HepG2 (cell line): ENCODE results near the gene EFCAB8. TPM values are rescaled to one million over a fixed set of nuclear protein-coding genes. Genes with fewer than 3 reads are reported as not detected.

Source experiments
- CBX5 ChIP-seq: sonication (generic); formaldehyde crosslinking; IDR thresholded peaks from 2 replicates; pipeline ENCODE4 v1.4.0; 2020; ENCODE audit warnings: missing genetic modification reagents, borderline replicate concordance
- DR1 ChIP-seq: sonication (generic); formaldehyde crosslinking; IDR thresholded peaks from 2 replicates; pipeline ENCODE4 v1.8.0; 2021; ENCODE audit warnings: mild to moderate bottlenecking, missing genetic modification reagents, inconsistent platforms
- EP300 ChIP-seq, 3 experiments: sonication (generic) in 1 of 3; formaldehyde crosslinking in 1 of 3; IDR thresholded peaks; 2 replicates each; pipeline versions ENCODE4 v1.5.1 to v1.6.1; 2011 to 2020; ENCODE audit warnings: low read depth in 2 of 3, low read length in 2 of 3, borderline replicate concordance in 1 of 3, improper control_type of control experiment in 1 of 3, mild to moderate bottlenecking in 1 of 3, missing genetic modification reagents in 1 of 3, moderate library complexity in 1 of 3
- ETV5 ChIP-seq: IDR thresholded peaks from 2 replicates; pipeline ENCODE4 v1.6.1; 2018; ENCODE audit warnings: missing biosample characterization, missing genetic modification reagents, inconsistent platforms, borderline replicate concordance
- GABPB1 ChIP-seq: IDR thresholded peaks from 2 replicates; pipeline ENCODE4 v1.6.1; 2016; ENCODE audit warnings: mild to moderate bottlenecking, missing genetic modification reagents, moderate library complexity, missing compliant biosample characterization
- KDM3A ChIP-seq: IDR thresholded peaks from 2 replicates; pipeline ENCODE4 v1.6.1; 2018; ENCODE audit warnings: low read depth, missing compliant biosample characterization
- MAZ ChIP-seq, 2 experiments: sonication (generic) in 1 of 2; formaldehyde crosslinking in 1 of 2; IDR thresholded peaks; 2 replicates each; pipeline versions ENCODE4 v1.5.0 to v1.6.1; 2012 to 2020; ENCODE audit warnings: low read depth in 2 of 2, mild to moderate bottlenecking in 2 of 2, borderline replicate concordance in 1 of 2, improper control_type of control experiment in 1 of 2, low read length in 1 of 2, missing genetic modification reagents in 1 of 2, moderate library complexity in 1 of 2
- NR3C1 ChIP-seq: sonication (generic); formaldehyde crosslinking; IDR thresholded peaks from 2 replicates; pipeline ENCODE4 v1.4.0; 2020; ENCODE audit warnings: missing genetic modification reagents
- PTBP1 ChIP-seq: fragments of 200-400 bp; formaldehyde crosslinking; IDR thresholded peaks from 2 replicates; pipeline ENCODE4 v1.6.1; 2018; ENCODE audit warnings: low read length, low read depth; ENCODE audit not compliant: poor library complexity, severe bottlenecking
- RBM39 ChIP-seq: fragments of 200-400 bp; formaldehyde crosslinking; IDR thresholded peaks from one replicate; pipeline ENCODE4 v1.6.1; 2018; ENCODE audit warnings: antibody characterized with exemption, mild to moderate bottlenecking, low read depth, low read length; ENCODE audit not compliant: poor library complexity, severe bottlenecking
- ZMYM3 ChIP-seq: sonication (generic); formaldehyde crosslinking; IDR thresholded peaks from 2 replicates; pipeline ENCODE4 v1.5.1; 2020; ENCODE audit warnings: mild to moderate bottlenecking, missing genetic modification reagents
- ZNF205 ChIP-seq: IDR thresholded peaks from 2 replicates; pipeline ENCODE4 v1.6.1; 2018; ENCODE audit warnings: missing biosample characterization, missing genetic modification reagents
- ZNF441 ChIP-seq: sonication (generic); formaldehyde crosslinking; IDR thresholded peaks from 2 replicates; pipeline ENCODE4 v1.7.0; 2021; ENCODE audit warnings: missing genetic modification reagents, borderline replicate concordance
- ZNF747 ChIP-seq: sonication (generic); formaldehyde crosslinking; IDR thresholded peaks from 2 replicates; pipeline ENCODE4 v1.8.1; 2023; ENCODE audit warnings: missing genetic modification reagents, mild to moderate bottlenecking, borderline replicate concordance
- ZNF768 ChIP-seq: sonication (generic); formaldehyde crosslinking; IDR thresholded peaks from 2 replicates; pipeline ENCODE4 v1.4.0; 2020; ENCODE audit warnings: missing genetic modification reagents
- polyA plus RNA-seq, 8 experiments: library from polyadenylated mRNA; depleted of rRNA in 3 of 8; stranded (reverse) in 7 of 8; unstranded in 1 of 8; fragments of >200 nt; fragmentation: Illumina TruSeq in 4 of 8; extraction: Trizol in 4 of 8; gene quantifications; 2 replicates each; pipeline versions ENCODE4 v1.2.1 to v1.2.3, GENCODE V29; 2011 to 2016; ENCODE audit warnings: low read depth in 4 of 8, missing spikeins in 1 of 8, mixed read lengths in 1 of 8; ENCODE audit not compliant: insufficient read depth in 1 of 8
- total RNA-seq, 5 experiments: library from RNA; depleted of rRNA; stranded (reverse); fragments of >200 nt; fragmentation: Illumina TruSeq; extraction: Trizol; gene quantifications; 2 replicates each; pipeline ENCODE4 v1.2.3, GENCODE V29; 2016; ENCODE audit warnings: low read depth in 1 of 5
- TF ChIP-seq, protein P1 (sequence below), 2 experiments: sonication (generic) in 1 of 2; formaldehyde crosslinking in 1 of 2; IDR thresholded peaks; 2 replicates each; pipeline versions ENCODE4 v1.4.0 to v1.6.1; 2016 to 2020; ENCODE audit warnings: borderline replicate concordance in 1 of 2, low read depth in 1 of 2, mild to moderate bottlenecking in 1 of 2, missing genetic modification reagents in 1 of 2
- TF ChIP-seq, protein P2 (sequence below): sonication (generic); formaldehyde crosslinking; IDR thresholded peaks from 2 replicates; pipeline ENCODE4 v1.8.1; 2022; ENCODE audit warnings: mild to moderate bottlenecking, missing genetic modification reagents
- TF ChIP-seq, protein P3 (sequence below): sonication (generic); formaldehyde crosslinking; IDR thresholded peaks from 2 replicates; pipeline ENCODE4 v1.9.0; 2021; ENCODE audit warnings: missing genetic modification reagents, borderline replicate concordance

Gene EFCAB8
- total and polyA plus RNA-seq, 2 of the 13 experiments (the other 11 are each of a cell fraction or from before 2014, with no cell fraction given): 0.15 to 0.22 TPM

GRCh38 chr20:32823737-32824588 lies 34.8 kb upstream of the EFCAB8 start (continued):
- TF ChIP-seq PTBP1 (no peak), ETV5 (0 out of 2 replicates have a peak, but pooled peaks have one; percentile 16), ZNF441 (CRISPR knock-in tag) (no peak), ZMYM3 (CRISPR knock-in tag) (peak; percentile 68; the same call in 1 of the 2 replicates), ZNF747 (no peak), DR1 (CRISPR knock-in tag) (no peak), CBX5 (CRISPR knock-in tag) (peak; percentile 98), RBM39 (no peak), NR3C1 (no peak), ZNF768 (CRISPR knock-in tag) (no peak), MAZ (IDR thresholded peaks at IDR 0.05; ENCODE audit: borderline replicate concordance, low read depth, low read length) (no peak), MAZ (CRISPR knock-in tag; IDR thresholded peaks at IDR 0.05; ENCODE audit: low read depth) (no peak), ZNF205 (no peak), EP300 (IDR thresholded peaks at IDR 0.05; ENCODE audit: low read depth in 2 of 2, low read length in 2 of 2) (peak in 1 of 2 experiments; percentile 52; a peak in 1 of 4 replicates), EP300 (CRISPR knock-in tag; IDR thresholded peaks at IDR 0.05; ENCODE audit: borderline replicate concordance) (peak; percentile 60), GABPB1 (CRISPR knock-in tag) (no peak), KDM3A (CRISPR knock-in tag) (no peak)
- TF ChIP-seq, protein P1, sequence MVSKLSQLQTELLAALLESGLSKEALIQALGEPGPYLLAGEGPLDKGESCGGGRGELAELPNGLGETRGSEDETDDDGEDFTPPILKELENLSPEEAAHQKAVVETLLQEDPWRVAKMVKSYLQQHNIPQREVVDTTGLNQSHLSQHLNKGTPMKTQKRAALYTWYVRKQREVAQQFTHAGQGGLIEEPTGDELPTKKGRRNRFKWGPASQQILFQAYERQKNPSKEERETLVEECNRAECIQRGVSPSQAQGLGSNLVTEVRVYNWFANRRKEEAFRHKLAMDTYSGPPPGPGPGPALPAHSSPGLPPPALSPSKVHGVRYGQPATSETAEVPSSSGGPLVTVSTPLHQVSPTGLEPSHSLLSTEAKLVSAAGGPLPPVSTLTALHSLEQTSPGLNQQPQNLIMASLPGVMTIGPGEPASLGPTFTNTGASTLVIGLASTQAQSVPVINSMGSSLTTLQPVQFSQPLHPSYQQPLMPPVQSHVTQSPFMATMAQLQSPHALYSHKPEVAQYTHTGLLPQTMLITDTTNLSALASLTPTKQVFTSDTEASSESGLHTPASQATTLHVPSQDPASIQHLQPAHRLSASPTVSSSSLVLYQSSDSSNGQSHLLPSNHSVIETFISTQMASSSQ (IDR thresholded peaks at IDR 0.05; ENCODE audit: low read depth): no peak
- TF ChIP-seq, protein P1 (CRISPR knock-in tag; IDR thresholded peaks at IDR 0.05; ENCODE audit: borderline replicate concordance): no peak
- TF ChIP-seq, protein P2, sequence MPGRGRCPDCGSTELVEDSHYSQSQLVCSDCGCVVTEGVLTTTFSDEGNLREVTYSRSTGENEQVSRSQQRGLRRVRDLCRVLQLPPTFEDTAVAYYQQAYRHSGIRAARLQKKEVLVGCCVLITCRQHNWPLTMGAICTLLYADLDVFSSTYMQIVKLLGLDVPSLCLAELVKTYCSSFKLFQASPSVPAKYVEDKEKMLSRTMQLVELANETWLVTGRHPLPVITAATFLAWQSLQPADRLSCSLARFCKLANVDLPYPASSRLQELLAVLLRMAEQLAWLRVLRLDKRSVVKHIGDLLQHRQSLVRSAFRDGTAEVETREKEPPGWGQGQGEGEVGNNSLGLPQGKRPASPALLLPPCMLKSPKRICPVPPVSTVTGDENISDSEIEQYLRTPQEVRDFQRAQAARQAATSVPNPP (CRISPR knock-in tag): no peak
- TF ChIP-seq, protein P3, sequence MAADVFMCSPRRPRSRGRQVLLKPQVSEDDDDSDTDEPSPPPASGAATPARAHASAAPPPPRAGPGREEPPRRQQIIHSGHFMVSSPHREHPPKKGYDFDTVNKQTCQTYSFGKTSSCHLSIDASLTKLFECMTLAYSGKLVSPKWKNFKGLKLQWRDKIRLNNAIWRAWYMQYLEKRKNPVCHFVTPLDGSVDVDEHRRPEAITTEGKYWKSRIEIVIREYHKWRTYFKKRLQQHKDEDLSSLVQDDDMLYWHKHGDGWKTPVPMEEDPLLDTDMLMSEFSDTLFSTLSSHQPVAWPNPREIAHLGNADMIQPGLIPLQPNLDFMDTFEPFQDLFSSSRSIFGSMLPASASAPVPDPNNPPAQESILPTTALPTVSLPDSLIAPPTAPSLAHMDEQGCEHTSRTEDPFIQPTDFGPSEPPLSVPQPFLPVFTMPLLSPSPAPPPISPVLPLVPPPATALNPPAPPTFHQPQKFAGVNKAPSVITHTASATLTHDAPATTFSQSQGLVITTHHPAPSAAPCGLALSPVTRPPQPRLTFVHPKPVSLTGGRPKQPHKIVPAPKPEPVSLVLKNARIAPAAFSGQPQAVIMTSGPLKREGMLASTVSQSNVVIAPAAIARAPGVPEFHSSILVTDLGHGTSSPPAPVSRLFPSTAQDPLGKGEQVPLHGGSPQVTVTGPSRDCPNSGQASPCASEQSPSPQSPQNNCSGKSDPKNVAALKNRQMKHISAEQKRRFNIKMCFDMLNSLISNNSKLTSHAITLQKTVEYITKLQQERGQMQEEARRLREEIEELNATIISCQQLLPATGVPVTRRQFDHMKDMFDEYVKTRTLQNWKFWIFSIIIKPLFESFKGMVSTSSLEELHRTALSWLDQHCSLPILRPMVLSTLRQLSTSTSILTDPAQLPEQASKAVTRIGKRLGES (CRISPR knock-in tag): no peak
